GM21423 (cell line): ENCODE results near the gene RBPJ.
A peak's percentile ranks its signal among the peaks of the same experiment; 100 is the strongest.
"Not testable (repeated sequence)": the region's sequence is repeated elsewhere in the genome, so short reads cannot be mapped to it uniquely, and the experiment has no call there.

Experiments
- ATAC-seq: cut with Tn5 transposase; IDR thresholded peaks from one replicate; pipeline ENCODE4 v1.9.1; 2021; ENCODE audit warnings: mild to moderate bottlenecking, moderate library complexity; ENCODE audit not compliant: unreplicated experiment

Gene RBPJ

DNA sequence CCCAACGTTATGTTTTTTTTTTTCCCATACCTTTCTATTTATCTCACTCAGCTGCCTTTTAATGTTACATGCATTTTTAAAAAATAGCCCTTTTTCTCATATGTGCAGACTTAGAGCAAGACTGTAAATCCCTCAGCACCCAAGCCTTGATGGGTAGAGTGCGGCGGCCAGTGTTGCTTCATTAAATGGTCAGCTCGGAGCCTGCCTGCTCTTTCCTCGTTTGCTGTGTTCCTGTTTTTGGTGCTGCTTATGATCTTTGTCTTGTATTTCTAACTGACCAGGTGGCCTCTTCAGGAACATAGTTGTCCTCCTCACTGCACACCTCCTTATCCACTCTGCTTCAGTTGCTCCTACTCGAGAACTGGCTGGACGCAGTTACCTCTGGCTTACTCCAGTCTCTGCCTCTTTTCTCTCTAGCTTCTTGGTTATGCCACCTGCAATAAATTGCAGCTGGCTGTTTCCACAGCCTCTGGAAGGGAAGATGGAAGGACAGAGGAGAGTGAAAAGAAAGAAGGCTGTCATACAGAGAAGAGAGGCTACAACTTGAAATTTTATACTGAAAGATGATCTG, 10.7 kb downstream of the RBPJ start:
- ATAC-seq: no peak

DNA sequence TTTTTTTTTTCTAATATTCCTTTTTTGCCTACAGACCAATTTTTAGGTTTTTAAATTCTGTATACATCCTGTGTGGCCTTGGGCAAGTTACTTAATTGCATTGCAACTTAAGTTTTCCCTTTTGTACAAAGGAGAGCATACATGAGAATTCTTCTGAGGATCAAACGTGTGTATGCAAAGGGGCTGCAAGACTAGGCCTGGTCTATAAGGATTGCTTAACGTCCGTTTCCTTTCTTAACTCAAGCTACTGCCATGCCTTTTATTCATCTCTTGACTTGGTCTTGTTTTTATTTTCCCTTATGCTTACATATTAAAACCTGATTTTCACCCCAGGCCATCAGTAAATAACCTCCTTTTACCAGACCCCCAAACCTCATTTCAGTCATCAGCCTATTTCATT, 13.6 kb downstream of the RBPJ start:
- no peak for ATAC-seq

DNA sequence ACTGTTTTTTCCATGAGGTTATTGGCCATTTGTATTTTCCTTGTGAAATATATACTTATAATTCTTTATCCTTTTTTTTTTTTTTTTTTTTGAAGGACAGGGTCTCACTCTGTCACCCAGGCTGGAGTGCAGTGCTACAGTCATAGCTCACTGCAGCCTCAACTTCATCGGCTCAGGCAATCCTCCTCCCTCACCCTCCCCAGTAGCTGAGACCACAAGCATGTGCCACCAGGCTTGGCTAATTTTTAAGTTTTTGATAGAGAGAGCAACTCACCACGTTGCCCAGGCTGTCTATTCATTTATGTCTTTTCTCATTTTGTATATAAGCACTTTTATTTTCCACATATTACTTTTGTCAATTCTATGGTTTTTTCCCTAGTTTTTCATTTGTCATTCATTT, 16.8 kb downstream of the RBPJ start:
- no peak for ATAC-seq

DNA sequence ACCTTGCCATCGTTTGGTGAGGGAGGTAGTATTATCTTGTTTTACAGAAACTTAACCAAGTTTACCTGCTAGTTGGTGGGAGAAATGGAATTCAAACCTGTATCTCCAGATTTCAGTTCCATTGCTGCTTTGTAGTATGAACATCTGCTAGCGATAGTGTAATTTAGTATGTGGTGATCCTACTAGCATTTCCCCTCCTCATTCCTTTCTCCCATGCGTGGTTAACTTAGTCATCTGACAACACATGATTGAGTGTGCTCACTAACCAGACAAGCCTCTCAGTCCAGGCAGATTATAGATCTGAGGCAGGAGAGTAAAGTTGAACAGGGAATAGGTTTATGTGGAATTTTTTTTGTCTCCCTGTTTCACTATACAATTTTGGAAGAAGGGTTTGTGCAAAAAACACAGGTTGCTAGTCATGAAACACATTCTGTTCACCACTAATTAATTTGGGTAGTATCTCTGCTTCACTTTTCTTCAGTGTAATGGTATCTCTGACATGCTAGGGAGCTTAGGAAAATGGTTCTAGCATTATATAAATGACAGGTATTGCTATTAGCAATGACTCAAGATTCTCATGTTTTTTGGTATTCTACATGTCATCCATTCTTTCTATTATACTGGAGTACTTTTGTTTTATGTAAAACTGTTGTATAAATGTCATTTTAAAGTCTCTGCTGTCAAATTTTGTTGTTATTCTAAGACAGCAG, 21.7 kb downstream of the RBPJ start:
- no peak for ATAC-seq

DNA sequence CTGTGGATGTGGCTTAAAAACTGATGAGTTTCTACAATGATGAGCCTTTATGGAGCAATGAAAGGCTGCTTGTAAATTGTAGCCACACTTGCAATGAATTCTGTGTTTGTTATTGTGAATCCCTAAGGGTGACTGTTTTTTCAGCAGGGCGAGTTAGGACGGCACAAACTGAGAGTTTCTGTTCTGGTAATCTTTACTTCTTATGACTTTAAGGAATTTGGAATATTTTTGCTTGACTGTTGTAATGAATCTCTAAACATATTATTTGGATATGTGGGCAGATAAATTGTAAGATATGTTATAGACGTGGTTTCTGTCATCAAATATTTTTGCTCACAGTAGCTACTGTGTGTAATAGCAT, 22.2 kb downstream of the RBPJ start:
- ATAC-seq: no peak

DNA sequence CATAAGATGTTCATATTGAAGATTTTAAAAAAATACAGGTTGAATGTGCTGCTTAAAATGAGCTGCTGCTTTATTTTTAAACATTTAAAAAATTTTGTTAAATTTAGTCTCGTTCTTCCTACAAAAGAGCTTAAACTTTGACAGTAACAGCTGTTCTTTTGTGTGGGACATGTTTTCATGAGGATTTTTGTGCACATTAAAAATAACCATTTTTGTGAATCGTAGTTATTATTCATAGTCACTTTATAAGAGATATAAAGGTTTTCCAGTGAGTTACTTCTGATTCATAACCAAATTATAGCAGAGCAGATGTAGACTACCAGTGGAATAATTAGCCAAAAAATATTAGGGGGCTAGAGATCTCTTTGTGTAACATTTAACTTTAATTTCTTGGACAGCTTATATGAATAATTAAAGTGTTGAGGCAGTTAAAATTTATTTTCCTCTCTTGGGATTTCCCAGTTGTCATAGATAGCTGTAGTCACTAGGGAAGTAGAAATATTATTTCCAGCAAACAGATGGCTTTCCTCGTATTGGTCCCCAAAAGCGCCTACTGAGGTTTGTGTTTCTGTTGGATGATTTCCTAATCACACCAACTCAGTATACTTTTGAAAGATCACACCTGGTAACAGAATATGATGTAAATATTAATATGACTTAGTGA, 24.2 kb downstream of the RBPJ start:
- no peak for ATAC-seq

DNA sequence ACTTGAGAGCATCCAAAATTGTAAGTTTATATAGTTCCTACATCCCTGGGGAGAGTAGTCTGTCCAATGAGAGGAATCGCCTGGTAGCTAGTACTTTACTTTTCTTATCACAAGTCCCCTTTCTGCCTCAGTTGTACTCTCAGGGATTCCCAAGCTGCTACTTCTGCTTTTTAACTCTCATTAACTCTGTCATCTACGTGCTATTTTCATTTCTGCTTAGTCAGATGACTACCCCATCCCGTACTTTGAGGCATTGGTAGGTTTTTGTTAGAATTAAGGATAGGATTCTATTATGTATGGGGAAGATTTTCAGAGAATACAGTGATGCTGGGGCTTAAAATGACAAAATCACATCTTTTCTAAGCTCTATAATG, 24.7 kb downstream of the RBPJ start:
- ATAC-seq: no peak

DNA sequence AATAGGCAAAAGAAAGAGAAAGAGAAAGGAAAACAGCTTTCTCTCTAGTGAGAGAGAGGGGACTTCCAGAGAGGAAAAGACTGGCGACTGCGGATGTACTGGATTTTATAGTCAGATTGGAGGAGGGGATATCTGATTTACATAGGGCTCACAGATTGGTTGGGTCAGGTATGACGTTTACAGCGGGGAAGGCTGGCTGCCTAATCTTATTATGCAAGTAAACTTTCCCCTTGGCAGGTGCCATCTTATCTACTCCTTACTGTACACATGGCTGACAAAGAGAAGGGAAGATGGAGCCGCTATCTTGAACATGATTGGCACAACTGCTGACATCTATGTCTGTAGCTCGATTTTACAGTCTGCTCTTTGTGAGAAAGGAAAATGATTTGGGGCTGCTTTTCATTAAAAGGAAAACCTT, 25.4 kb downstream of the RBPJ start:
- no peak for ATAC-seq

DNA sequence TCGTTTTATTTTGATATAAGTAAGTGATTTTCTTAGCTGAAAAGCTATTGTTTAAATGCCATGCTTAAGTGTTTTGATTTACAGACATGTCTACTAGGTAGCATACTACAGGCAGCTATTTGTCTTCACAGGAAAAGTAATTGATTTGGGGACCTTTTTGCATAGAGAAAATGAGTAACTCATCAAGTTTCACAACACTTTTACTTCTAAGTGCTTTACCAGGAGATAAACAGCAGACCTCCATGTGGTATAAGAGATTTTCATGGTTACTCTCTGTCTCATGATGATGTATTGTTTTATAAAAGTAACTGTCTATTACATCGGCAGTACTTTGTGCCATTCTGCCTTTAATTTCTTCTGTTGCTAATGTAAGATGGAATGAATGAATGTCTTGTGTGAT, 28.7 kb downstream of the RBPJ start:
- no peak for ATAC-seq

DNA sequence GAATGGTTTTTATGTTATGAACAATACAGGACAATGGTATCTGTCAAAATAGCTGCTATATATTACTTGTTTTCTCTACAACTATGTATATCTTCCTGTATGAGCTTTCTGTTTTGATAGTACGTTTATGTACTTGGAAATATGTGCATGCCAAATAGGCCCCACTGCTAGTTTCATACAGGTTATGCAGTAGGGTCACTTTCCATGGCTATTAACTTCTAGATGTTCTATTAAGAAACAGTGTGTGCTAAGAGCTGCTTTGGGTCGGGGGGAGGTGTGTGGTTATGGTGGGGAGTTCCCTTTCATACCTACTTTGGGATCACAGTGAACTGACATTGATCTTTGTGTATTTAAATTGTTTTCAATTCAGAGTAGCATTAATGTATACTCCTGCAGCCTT, 30.9 kb downstream of the RBPJ start:
- no peak for ATAC-seq

DNA sequence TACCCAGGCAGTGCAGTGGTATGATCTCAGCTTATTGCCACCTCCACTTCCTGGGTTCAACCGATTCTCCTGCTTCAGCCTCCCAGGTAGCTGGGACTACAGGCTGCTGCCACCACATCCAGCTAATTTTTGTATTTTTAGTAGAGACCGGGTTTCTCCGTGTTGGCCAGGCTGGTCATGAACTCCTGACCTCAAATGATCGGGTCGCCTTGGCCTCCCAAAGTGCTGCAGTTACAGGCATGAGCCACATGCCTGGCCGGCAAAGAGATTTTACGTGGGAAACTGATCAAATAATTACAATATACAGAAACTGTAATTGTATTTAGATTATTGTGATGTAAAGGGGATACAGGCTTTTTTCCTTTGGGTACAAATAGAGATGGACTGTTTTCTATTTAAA, 33.7 kb downstream of the RBPJ start:
- no peak for ATAC-seq

DNA sequence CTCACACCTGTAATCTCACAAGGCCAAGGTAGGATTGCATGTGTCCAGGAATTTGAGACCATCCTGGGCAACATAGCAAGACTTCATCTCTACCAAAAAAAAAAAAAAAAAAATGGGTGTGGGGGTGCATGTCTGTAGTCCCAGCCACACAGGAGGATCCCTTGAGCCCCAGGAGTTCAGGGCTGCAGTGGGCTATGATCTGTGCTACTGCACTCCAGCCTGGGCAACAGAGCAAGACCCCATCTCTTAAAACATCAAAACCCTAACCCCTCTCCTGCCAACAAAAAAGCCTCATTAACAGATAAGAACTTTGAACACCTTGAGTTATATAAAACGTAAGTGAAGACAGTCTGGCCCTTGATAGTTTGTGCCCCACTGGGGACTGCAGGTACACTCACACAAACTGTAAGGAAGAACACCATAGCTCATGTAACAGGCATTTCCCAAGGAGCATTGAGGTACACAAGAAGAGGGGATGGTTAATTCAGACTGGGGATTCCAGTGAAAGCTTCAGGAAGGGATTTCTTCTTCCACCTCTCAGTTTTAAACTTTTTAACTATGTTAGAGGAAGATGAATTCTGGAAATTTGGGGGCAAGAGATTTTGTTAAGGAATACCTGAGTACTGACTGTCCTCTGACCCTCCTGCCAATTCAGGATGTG, 34.7 kb downstream of the RBPJ start:
- ATAC-seq: no peak

DNA sequence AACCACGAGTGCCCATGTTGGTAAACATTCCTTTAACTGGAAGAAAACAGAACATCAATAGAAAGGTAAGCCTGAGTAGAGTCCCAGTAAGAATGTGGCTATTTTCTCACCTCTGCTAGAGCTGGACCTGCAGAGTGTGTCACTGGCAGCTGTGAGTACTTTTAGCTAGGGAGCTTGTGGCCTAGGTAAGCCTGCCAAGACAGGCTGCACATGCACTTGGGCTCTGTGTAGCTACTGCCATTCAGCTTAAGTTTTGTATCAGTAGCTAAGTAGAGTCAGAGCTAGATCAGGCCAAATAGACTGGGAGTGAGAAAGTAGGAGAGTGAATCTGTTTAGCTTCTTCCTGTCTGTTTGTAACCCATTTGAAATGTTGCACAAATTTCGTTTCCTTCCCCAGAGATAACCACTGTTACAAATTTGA, 35.3 kb downstream of the RBPJ start:
- ATAC-seq: peak; percentile 54

DNA sequence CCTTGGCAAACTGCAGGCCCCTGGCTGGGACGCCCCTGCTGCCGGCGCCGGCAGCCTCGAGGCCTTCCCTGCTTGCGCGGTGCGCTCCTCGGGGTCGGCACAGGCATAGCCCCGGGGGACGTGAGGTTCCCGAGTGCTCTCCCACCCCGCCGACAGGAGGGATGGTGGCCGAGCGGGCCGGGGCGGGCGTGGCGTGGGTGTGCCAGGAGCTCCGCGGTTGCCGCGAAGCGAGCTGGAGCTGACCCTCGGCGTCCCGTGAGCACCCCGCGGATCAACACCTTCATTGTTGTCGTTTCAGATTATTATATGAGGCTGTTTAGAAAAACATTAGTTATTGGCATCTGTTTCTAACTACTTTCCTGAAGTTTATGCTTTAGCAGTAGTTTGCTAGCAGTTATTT, 38.7 kb downstream of the RBPJ start:
- not testable (repeated sequence) for ATAC-seq

DNA sequence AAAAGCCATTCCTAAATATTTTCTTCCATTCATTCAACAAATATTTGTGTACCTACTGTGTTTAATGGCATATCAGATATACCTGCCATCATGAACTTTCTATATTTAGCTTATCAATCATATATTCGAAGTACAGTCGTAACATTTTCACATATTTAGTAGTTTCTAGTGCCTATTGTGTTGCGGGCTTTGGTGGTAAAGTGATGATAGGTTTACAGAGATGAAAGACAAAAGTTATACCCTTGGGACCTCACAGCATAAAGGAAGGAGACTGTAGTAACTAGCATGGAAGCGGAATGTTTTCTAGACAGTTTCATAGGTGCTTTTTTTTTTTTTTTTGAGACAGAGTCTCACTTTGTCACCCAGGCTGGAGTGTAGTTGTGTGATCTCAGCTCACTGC, 39.5 kb downstream of the RBPJ start:
- ATAC-seq: no peak

DNA sequence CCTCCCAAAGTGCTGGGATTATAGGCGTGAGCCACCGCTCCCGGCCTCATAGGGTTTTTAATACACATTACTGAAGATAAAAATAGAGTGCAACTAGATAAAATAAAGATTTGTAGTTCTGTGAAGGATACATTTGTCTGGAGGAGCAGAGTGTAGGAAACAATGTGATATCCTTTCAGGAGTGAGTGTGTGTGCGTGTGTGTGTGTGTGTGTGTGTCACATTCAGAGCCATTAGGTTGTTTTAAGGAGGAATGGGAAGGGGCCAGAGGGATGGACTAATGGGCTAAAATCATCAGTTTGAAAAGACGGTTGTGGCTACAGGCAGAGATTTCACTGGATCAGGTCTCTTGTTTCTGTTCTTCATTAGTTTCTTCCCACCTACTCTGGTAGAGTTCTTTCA, 40.0 kb downstream of the RBPJ start:
- no peak for ATAC-seq

DNA sequence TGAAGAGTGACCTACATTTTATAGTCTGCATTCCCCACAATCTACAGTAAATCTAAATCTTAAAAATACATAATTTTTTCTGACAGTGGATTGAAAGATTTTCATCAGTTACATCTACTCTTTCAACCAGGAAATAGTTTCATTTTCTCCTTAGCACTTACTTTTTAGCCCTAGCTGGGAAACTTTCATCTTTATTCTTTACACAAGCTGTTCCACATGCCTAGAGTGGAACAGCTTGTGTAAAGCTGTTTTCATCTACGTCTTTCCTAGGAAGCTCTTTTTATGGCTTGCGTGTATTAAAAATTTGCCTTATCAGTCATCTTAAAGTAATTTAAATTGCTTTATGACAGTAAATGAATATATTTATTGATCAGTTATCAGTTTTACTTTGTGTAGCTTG, 40.5 kb downstream of the RBPJ start:
- no peak for ATAC-seq

DNA sequence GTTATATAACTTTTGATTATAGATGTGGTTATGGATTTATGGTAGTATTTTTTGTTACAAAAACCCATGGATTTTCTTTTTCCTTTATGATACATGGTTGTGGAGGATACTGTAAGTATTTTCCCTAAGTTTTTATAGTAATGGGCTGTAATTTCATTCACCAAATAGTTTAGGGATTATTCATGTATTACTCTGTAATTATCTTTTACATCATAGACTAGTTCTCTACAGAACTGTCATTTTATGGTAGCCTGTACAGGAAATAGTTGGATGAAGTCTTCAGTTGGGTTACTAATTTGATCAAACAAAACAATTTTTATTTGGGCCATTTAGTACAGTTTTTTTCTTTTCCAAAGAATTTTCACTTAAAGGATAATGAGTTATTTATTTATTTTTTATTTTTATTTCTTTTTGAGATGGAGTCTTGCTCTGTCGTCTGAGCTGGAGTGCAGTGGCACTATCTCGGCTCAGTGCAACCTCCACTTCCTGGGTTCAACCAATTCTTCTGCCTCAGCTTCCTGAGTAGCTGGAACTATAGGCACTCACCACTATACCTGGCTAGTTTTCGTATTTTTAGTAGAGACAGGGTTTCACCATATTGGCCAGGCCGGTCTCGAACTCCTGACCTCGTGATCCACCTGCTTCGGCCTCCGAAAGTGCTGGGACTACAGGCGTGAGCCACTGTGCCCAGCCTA, 42.1 kb downstream of the RBPJ start:
- no peak for ATAC-seq

DNA sequence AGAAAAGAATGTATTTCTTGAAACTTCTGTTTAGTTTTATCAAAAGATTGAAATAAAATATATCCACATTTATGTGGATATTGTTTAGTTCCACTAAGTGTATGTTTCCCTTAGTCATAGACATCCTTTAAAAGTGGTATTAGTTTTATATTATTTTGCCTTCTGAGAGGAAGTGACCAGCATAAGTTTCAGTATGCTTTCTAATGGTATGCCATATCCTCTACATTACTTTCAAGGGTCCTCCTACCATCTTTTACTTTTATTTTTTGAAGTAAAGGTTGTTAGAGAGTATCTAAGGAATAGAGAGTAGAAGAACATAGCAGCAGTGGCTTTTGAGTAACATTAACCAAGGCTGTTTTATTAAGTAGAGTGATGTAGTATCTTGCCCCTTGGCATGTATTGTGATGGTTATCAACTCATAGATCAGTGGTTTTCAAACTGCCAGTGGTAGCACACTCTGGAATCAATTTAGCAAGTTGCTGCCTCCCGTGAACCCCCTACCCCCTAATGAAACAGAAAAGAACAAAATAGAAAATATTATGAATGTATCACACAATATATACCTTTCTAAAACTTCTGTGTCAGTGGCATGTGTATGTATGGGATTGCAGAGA, 44.8 kb downstream of the RBPJ start:
- ATAC-seq: peak; percentile 59

DNA sequence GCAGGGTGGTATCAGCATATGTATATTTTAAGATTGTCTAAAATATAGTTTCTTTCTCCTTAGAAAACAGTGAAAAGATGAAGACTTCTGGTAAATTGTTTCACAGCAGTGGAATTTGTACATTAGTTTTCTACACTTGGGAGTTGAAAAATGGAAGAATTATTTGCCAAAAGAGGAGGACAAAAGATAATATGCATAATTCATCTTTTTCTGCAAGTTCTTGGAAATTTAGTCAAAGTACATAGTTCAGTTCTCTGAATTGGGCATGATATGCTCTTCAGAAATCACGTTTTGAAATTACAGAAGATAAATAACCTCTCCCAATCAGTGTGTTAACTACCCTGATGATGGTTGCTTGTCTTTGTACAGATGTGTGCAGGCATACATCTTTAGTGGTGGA, 47.0 kb downstream of the RBPJ start:
- no peak for ATAC-seq

DNA sequence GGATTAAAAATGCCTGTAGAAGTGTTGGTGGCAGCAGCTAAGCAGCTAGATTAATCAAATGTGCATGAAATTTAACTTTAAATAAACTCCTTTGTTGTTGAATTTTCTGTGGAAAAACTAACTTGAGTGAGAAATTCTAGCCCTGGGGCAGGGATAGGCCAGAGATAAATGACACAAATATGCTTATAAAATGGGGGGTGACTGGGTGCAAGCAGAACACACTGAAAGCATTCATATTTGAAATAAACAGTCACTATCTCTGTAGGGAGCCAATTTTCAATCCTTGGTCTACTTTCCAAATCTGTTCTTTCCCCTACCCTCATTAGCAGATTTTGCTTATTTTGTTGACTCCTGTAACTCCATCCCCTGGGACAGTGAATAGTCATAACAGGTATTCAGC, 47.9 kb downstream of the RBPJ start:
- ATAC-seq: no peak
